Stimulated activated CD4-positive, alpha-beta T cell treated with anti-CD3 and anti-CD28 coated beads, Interleukin-4, amount 100 ng/mL, for 48 hours (primary cell): ENCODE measurements around the gene PDP2.
"Not testable (repeated sequence)": the region's sequence is repeated elsewhere in the genome, so short reads cannot be mapped to it uniquely, and the experiment has no call there.

Experiments used
- DNase-seq, 2 donors: peaks; one replicate each; pipeline ENCODE4 v3.0.0-alpha.2; 2020; ENCODE audit warnings: low read depth in 2 of 2

The PDP2 gene

DNA sequence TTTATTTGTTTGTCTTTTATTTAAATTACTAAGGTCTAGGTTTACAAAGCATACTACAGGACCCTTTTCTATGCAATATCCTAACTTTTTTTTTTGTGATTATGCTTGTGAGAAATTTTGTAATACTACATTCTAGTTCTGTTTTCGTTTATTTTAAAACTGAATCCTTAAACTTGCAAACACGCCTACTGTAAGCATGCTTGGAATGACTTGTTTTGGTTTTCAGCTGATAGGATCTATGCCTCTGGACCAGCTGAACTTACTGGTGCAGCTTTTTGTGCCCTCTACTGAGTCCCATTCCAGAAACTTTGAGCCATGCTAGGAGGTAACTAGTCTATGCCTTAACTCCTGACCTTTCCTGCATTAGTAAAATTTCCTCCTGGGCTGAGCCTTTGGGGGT lies 6.0 kb downstream of the PDP2 start:
- DNase-seq = no peak

DNA sequence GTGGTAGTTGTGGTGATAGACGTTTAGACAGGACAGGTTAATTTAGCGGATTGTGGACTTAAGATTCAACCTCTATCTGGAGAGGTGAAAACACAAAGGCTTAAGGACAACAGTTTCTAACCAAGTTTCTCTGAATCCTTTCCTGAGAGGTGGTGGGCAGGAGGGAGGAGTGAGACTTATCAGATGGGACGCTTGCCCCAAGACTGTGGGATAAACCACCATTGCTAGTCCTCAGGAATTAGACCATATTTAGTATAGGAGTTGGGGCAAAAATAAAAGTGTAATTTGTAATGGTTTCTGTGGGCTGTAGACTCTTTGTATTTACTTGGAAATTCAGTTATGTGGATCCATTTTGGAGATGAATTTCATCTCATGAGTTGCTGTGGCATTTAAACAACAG lies 6.6 kb downstream of the PDP2 start:
- no peak for DNase-seq

DNA sequence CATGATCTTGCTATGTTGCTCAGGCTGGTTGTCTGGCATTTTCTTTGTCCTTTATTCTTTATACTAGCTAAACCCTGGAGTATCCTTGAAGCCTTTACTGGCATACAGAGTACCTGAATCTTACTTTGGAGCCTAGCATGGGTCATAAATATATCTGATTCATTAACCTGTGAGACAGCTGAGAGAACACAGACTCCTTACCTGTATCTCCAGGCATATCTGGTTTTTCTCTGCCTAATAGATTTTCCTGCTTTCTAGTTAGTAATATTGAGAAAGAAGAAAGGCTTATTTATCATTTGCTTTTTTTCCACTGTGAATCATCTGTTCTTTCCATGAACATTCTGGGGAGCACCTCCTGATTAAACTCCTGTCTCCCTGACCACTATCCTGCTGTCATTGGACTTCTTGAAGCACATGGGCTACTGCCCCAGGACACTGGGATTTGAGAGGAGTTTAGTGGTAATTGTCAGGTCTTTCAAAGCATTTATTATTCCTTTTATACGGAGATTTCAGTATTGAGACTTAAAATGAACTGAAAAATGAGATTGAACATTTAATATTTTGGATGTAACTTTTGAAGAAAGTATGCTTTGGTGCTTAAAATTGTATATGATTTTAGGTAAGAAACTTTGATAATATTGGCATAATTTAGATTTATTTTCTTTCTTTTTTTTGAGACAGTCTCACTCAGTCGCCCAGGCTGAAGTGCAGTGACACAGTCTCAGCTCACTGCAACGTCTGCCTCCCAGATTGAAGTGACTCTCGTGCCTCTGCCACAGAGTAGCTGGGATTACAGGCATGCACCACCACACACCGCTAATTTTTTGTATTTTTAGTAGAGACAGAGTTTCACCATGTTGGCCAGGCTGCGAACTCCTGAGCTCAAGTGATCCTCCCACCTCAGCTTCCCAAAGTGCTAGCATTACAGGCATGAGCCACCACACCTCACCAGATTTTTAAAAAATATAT lies 8.6 kb downstream of the PDP2 start:
- DNase-seq = no peak

- no peak for DNase-seq
These were observed 9.3 kb downstream of the PDP2 start for GRCh38 chr16:66889622-66890021.

DNA sequence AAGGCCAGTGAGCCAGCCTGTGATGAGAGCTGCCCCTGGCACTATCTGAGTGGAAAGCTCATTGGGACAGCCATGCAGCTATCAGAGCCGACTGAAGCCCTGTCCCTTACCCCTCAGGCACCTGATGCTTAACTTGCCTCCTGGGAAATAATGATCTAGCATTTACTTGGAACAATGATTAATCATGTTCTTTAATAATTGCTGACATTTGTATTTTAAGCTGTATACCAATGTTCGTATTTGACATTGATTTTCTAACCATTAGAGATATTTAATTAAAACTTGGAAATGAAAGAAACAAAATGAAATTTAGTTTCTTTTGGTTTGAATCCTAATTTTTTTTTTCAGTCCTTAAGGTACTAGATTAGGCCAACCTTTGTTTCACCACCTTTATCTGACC lies 10.5 kb downstream of the PDP2 start:
- DNase-seq = no peak

- DNase-seq = no peak
These were observed 11.0 kb downstream of the PDP2 start for GRCh38 chr16:66891360-66891759.

DNA sequence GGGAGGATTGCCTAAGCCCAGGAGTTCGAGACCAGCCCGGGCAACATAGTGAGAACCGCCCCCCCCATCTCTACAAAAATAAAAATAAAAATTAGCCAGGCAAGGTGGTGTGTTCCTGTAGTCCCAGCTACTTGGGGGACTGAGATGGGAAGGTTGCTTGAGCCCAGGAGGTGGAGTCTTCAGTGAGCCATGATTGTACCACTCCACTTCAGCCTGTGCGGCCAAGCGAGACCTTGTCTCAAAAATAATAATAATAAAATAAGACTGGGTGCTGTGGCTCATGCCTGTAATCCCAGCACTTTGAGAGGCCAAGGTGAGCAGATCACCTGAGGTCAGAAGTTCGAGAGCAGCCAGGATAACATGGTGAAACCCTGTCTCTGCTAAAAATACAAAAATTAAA lies 11.5 kb downstream of the PDP2 start:
- no peak for DNase-seq

DNA sequence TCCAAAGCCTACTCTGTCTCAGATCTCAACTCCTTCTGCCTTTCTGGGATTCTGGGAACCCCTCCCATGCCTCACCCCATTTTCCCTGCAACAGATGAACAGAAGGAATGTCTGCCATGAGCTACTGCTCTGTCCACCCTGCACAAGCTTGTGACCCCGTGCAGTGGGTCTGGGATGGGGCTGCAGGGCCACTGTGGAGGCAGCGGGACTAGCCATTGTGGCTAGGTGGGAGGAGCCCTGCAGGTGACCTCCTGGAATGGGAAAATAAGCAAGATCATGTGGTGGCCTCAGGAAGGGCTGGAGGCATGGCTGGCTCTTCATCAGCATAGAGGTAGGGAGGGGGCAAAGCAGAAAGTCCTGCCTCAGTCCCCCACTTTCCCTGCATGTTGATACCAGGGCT lies 13.7 kb downstream of the PDP2 start:
- no peak for DNase-seq

DNA sequence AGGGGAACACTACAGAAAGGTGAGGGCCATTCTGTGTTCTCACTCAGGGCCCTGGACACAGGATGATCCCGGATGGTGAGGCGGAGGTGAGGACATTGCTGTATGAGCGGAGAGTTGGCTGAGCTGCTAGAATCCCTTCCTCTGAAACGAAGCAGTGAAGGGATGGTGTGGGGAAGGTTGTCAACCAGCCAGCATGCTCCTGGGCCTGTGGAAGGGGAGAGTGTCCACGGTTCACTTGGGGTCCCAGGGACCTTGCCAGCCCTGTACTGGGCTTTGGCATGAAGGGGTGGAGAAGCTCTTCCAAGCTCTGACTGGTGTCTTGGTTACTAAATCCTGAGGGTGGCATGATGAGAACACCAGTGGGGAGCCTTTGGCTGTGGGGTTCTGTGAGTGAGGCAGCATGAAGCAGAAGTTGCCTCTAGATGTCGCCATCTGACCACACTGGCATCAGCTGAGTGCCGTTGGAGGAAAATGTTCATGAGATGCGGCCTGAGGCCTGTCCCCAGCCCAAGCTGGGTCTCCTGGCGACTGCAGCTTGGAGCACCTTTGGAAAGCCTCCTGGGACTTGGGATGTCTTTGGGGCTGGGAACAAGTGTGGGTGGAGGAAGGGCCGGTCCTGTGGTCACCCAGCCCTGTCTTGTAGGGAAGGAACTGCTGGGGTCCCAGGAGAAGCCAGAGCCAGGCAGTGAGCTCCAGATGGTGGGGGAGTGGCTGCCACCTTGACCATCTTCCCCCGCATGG lies 14.8 kb downstream of the PDP2 start:
- DNase-seq = peak in 1 of 2 donors; percentile 50

DNA sequence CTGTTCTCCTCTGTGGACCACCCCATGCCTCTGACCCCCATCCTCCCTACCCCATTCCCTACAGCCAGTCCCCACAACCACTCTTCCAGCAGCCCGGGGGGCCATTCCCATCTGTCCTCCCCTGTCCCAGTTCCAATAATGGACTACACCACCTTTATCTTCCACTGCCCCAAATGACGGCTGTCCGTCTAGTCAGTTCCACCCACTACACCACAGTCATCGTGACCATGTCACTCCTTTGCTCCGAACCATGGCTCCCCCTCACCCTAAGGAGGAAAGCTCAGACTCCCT lies 15.3 kb downstream of the PDP2 start:
- no peak for DNase-seq

DNA sequence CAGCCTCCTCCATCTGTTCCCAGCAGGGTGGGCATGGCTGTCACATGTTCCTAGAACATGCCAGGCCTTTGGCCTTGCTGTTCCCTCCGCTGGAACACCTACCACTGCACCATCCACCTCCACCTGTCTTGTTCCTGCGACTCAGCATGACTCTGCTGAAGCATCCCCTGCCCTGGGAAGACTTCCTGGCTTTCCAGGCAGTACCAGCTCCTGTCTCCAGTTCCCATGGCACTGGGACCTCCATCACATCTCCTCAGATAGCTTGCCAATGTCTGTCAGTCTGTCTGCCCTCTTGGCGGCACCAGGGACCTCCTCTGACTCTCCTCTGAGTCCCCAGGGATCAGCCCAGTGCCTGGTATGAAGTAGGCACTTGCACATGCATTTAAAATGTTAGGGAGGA lies 15.7 kb downstream of the PDP2 start:
- DNase-seq = no peak

- not testable (repeated sequence) for DNase-seq
These were observed 16.4 kb downstream of the PDP2 start for GRCh38 chr16:66896682-66897081.

DNA sequence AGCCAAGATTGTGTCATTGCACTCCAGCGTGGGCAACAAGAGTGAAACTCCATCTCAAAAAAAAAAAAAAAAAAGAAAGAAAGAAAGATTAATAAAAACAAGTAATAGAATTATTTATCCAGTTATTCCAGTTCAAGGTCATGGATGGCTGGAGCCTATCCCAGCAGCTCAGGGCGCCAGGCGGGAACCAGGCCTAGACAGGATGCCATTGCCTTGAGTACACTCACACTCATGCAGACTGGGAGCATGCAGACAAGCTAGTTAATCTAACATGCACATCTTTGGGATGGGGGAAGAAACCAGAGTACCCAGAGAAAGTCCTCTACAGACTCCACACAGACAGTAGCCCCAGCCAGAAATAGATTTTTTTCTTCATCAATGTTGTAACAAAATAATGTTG lies 17.9 kb downstream of the PDP2 start:
- DNase-seq = no peak

GRCh38 chr16:66898933-66899309 lies 18.6 kb downstream of the PDP2 start:
- no peak for DNase-seq

- no peak for DNase-seq
These were observed 19.1 kb downstream of the PDP2 start for GRCh38 chr16:66899310-66899944.

GRCh38 chr16:66899945-66900710 lies 19.8 kb downstream of the PDP2 start:
- DNase-seq = no peak

DNA sequence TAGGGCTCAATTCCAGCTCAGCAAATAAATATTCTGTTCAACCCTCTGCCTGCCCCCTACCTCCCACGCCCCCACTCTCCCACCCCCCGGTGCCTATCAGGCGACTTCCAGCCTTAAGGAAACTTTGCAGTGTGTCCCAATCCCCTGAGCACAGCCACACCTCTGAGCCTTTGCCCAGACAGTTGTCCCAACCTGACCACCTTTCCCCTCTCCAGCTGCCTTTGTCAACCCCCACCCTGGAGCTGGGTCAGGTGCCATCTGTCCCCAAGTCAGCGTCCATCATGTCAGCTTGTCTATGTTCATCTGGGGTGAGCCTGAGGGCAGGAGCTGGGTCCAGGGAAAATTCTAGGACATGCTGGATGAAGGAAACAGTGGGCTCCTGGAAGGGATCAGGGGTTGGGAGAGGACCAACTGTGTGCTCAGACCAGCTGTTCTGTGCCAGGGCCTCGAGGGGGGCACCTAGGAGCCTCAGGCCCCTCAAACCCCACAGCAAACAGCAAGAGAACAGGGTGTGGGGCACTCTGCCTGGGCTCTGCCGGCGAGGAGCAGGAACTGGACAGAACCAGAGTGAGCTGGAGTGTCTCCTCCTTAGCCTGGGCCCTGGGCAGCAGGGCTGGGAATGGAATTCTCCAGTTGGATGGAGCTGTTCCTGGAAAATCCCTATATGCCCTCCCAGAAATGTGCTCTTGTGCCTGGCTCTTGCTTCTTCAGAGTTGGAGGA lies 20.6 kb downstream of the PDP2 start:
- DNase-seq = no peak

DNA sequence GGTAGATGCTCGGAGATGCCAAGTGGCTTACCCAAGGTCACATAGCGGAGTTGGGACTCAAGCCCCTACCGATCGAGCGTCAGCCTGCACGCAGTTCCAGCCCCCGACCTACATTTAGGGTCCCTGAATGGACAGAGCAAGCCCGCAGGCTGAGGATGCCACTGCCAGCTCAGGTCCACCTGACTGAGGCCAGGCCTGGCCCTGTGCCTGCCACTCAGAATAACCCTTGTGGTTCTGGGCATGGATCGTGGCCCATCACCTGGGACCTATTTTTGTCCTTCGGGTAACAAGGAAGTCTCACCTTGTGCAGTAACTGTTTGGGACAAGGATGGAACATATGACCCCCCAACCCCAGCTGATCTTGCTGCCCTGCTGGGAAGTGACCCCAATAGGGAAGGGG lies 21.3 kb downstream of the PDP2 start:
- DNase-seq = no peak

DNA sequence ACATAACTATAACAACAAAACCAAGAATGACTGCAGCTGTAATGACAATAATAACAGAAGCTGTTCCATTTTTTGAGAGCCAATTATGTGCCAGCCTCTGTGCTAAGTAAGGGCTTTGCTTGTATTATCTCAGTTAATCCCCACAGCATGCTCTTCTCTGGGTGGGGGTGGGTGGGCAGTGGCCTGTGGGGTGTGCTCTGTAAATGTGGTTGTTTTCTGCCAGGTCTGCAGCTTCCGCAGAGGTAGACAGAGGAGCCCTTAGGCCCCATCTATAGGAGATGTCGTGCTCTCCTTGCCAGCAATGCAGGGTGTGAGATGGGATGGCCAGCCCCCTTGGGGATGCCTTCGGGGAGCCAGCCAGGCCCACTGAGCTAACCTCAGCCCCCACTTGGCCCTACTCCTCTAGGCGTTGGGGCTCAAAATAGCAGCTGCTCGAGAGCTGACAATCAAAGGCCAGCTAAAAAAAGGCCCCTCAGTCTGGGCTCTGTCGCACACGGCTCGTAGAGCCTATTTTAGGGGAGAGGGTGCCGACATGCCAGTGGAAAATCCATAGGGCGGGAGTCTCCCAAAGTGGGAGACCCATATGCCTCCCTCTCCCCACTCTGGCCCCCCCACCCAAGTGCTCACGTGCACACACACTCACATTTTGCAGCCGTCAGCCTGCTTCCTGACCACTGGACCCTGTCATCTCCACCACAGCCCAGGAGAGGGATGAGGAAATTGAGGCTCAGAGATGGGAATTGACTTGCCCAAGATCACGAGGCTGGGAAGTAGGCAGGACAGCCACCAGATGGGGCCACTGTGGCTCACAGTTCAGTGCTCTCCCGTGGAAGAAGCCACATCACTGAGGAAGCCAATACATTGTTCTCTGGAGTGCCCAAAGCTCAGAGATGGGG lies 22.6 kb downstream of the PDP2 start:
- DNase-seq = no peak
